HG03460 (cell line): ENCODE measurements around the gene KCNMB4.

Source experiments
- ATAC-seq: cut with Tn5 transposase; IDR thresholded peaks from one replicate; pipeline ENCODE4 v1.9.1; 2021; ENCODE audit not compliant: unreplicated experiment

The KCNMB4 gene

GRCh38 chr12:70430400-70430799, 64.3 kb downstream of the KCNMB4 start:
- ATAC-seq: no peak

GRCh38 chr12:70436836-70437235, 70.7 kb downstream of the KCNMB4 start:
- ATAC-seq: no peak

GRCh38 chr12:70443062-70443673, 77.1 kb downstream of the KCNMB4 start:
- ATAC-seq: no peak

GRCh38 chr12:70444903-70445302, 78.8 kb downstream of the KCNMB4 start:
- no peak for ATAC-seq

GRCh38 chr12:70448371-70448770, 82.3 kb downstream of the KCNMB4 start:
- ATAC-seq: no peak

- no peak for ATAC-seq
Observed at GRCh38 chr12:70449074-70449752, 83.1 kb downstream of the KCNMB4 start.

- ATAC-seq: no peak
Observed at GRCh38 chr12:70449753-70450341, 83.8 kb downstream of the KCNMB4 start.

- no peak for ATAC-seq
Observed at GRCh38 chr12:70451528-70451927, 85.4 kb downstream of the KCNMB4 start.

GRCh38 chr12:70456953-70457352, 90.9 kb downstream of the KCNMB4 start:
- no peak for ATAC-seq

GRCh38 chr12:70459786-70460185, 93.7 kb downstream of the KCNMB4 start:
- ATAC-seq: no peak

GRCh38 chr12:70463997-70464396, 97.9 kb downstream of the KCNMB4 start:
- no peak for ATAC-seq

- no peak for ATAC-seq
Observed at GRCh38 chr12:70466753-70467152, 100.7 kb downstream of the KCNMB4 start.

- no peak for ATAC-seq
Observed at GRCh38 chr12:70467476-70467875, 101.4 kb downstream of the KCNMB4 start.

- ATAC-seq: no peak
Observed at GRCh38 chr12:70467918-70468733, 102.0 kb downstream of the KCNMB4 start.

GRCh38 chr12:70468741-70469140, 102.7 kb downstream of the KCNMB4 start:
- ATAC-seq: no peak

- no peak for ATAC-seq
Observed at GRCh38 chr12:70469221-70469820, 103.2 kb downstream of the KCNMB4 start.

- no peak for ATAC-seq
Observed at GRCh38 chr12:70482764-70483163, 116.7 kb downstream of the KCNMB4 start.
